PFSK-1 (cell line): Measurements from ENCODE around the gene ILDR2.

ENCODE experiments used
- POLR2AphosphoS5 ChIP-seq: IDR thresholded peaks from 2 replicates; pipeline ENCODE4 v1.6.1; 2012; ENCODE audit warnings: low read depth, mild to moderate bottlenecking, control low read depth, low read length, moderate library complexity
- REST ChIP-seq, 2 experiments: IDR thresholded peaks; 2 replicates each; pipeline versions ENCODE4 v1.6.1 to v1.8.0; 2011 to 2012; ENCODE audit warnings: low read depth in 2 of 2, low read length in 2 of 2, control low read depth in 1 of 2, inconsistent platforms in 1 of 2, mild to moderate bottlenecking in 1 of 2, moderate library complexity in 1 of 2; ENCODE audit not compliant: insufficient read depth in 1 of 2

GRCh38 chr1:166876540-166876838 is 98.9 kb downstream of the ILDR2 start:
- TF ChIP-seq POLR2AphosphoS5, result no peak
- TF ChIP-seq REST (IDR thresholded peaks at IDR 0.05; ENCODE audit: insufficient read depth in 1 of 2, low read depth in 2 of 2, low read length in 2 of 2), result no peak
